HG03342 (cell line): ENCODE results near the gene TBC1D9B.
"Not testable (repeated sequence)": the region's sequence is repeated elsewhere in the genome, so short reads cannot be mapped to it uniquely, and the experiment has no call there.

Experiments
- ATAC-seq: cut with Tn5 transposase; IDR thresholded peaks from one replicate; pipeline ENCODE4 v1.9.1; 2021; ENCODE audit warnings: mild to moderate bottlenecking, moderate library complexity; ENCODE audit not compliant: unreplicated experiment

The TBC1D9B gene

GRCh38 chr5:179840766-179841165 lies 66.9 kb downstream of the TBC1D9B start:
- no peak for ATAC-seq

GRCh38 chr5:179840321-179840720 lies 67.4 kb downstream of the TBC1D9B start:
- ATAC-seq: no peak

GRCh38 chr5:179839328-179840256 lies 68.1 kb downstream of the TBC1D9B start:
- no peak for ATAC-seq

GRCh38 chr5:179837076-179838011 lies 70.4 kb downstream of the TBC1D9B start:
- no peak for ATAC-seq

- peak; percentile 59 for ATAC-seq
Measured at GRCh38 chr5:179836225-179837019, 71.3 kb downstream of the TBC1D9B start.

GRCh38 chr5:179834871-179835270 lies 72.8 kb downstream of the TBC1D9B start:
- not testable (repeated sequence) for ATAC-seq

GRCh38 chr5:179834120-179834519 lies 73.6 kb downstream of the TBC1D9B start:
- no peak for ATAC-seq

GRCh38 chr5:179833709-179834070 lies 74.0 kb downstream of the TBC1D9B start:
- no peak for ATAC-seq

- ATAC-seq: no peak
Measured at GRCh38 chr5:179833056-179833708, 74.5 kb downstream of the TBC1D9B start.

- no peak for ATAC-seq
Measured at GRCh38 chr5:179832039-179832745, 75.5 kb downstream of the TBC1D9B start.

GRCh38 chr5:179830818-179831468 lies 76.8 kb downstream of the TBC1D9B start:
- ATAC-seq: no peak

- no peak for ATAC-seq
Measured at GRCh38 chr5:179829732-179830435, 77.8 kb downstream of the TBC1D9B start.

- ATAC-seq: no peak
Measured at GRCh38 chr5:179828756-179829421, 78.8 kb downstream of the TBC1D9B start.

- ATAC-seq: no peak
Measured at GRCh38 chr5:179827680-179828079, 80.0 kb downstream of the TBC1D9B start.

GRCh38 chr5:179825655-179826182 lies 82.0 kb downstream of the TBC1D9B start:
- ATAC-seq: no peak

GRCh38 chr5:179824745-179825112 lies 83.0 kb downstream of the TBC1D9B start:
- ATAC-seq: no peak

GRCh38 chr5:179823937-179824744 lies 83.6 kb downstream of the TBC1D9B start:
- ATAC-seq: no peak
